ENCODE data around the gene CCDC6. TPM values are rescaled to one million over a fixed set of nuclear protein-coding genes. Genes with fewer than 3 reads are reported as not detected.

Gene CCDC6
- polyA plus RNA-seq, 1 donor (not counting 4 experiments of a cell fraction or from before 2014, with no cell fraction given): 46.5 TPM

GRCh38 chr10:59779756-59780533, 126.4 kb downstream of the CCDC6 start:
- no peaks in the 10 kb centered on the region for H3K4me1 ChIP-seq (ENCODE audit: control insufficient read depth, extremely low read depth, insufficient read depth, low read length)
- no peak for FAIRE-seq
- H4K20me1 ChIP-seq (ENCODE audit: control insufficient read depth, extremely low read depth, insufficient read depth, low read length): no peaks in the 10 kb centered on the region
- H2AFZ ChIP-seq (ENCODE audit: control insufficient read depth, low read length): no peak overlapping the region
- H3K4me2 ChIP-seq (ENCODE audit: control insufficient read depth, extremely low read depth, insufficient read depth, low read depth, low read length): no peak overlapping the region
- H3K79me2 ChIP-seq (ENCODE audit: control insufficient read depth, insufficient read depth, low read length): no peaks in the 10 kb centered on the region
- no peak overlapping the region for H3K27ac ChIP-seq (ENCODE audit: control insufficient read depth, insufficient read depth, low read length)
- H3K4me3 ChIP-seq (ENCODE audit: control insufficient read depth in 2 of 3, extremely low read depth in 1 of 3, insufficient read depth in 2 of 3, low read depth in 1 of 3, low read length in 3 of 3): no peak overlapping the region
- dilution Hi-C loops (cut with MboI; ENCODE audit: extremely low pct_ligation_motif_present, low sequenced_read_pairs): no loop called here
- H3K36me3 ChIP-seq (ENCODE audit: control insufficient read depth in 2 of 2, extremely low read depth in 1 of 2, insufficient read depth in 2 of 2, low read length in 2 of 2): no peaks in the 10 kb centered on the region
- H3K9me3 ChIP-seq (ENCODE audit: control insufficient read depth, low read depth, low read length): no peaks in the 10 kb centered on the region
- H3K9ac ChIP-seq (ENCODE audit: control insufficient read depth, extremely low read depth, insufficient read depth, low read length): no peak overlapping the region
- no peaks in the 10 kb centered on the region for H3K9me1 ChIP-seq (ENCODE audit: control insufficient read depth, extremely low read depth, insufficient read depth, low read length)
- no peak for DNase-seq (ENCODE audit: low read depth, low spot score)
- TF ChIP-seq EZH2 (IDR thresholded peaks at IDR 0.05; ENCODE audit: low read length): no peak
- TF ChIP-seq CTCF (optimal IDR thresholded peaks at IDR 0.05 in 1 of 3, IDR thresholded peaks at IDR 0.05 in 1 of 3, conservative IDR thresholded peaks at IDR 0.05 in 1 of 3; ENCODE audit: extremely low read depth in 1 of 3, insufficient read depth in 2 of 3, low read length in 3 of 3): no peak
- no peaks in the 10 kb centered on the region for H3K27me3 ChIP-seq (ENCODE audit: control insufficient read depth, extremely low read depth, insufficient read depth, low read length)

- no peaks in the 10 kb centered on the region for H3K9me3 ChIP-seq (ENCODE audit: control insufficient read depth, low read depth, low read length)
- dilution Hi-C loops (cut with MboI; ENCODE audit: extremely low pct_ligation_motif_present, low sequenced_read_pairs): no loop called here
- H3K79me2 ChIP-seq (ENCODE audit: control insufficient read depth, insufficient read depth, low read length): no peaks in the 10 kb centered on the region
- no peaks in the 10 kb centered on the region for H3K9me1 ChIP-seq (ENCODE audit: control insufficient read depth, extremely low read depth, insufficient read depth, low read length)
- TF ChIP-seq CTCF (optimal IDR thresholded peaks at IDR 0.05 in 1 of 3, IDR thresholded peaks at IDR 0.05 in 1 of 3, conservative IDR thresholded peaks at IDR 0.05 in 1 of 3; ENCODE audit: extremely low read depth in 1 of 3, insufficient read depth in 2 of 3, low read length in 3 of 3) (no peak), EZH2 (IDR thresholded peaks at IDR 0.05; ENCODE audit: low read length) (no peak)
- DNase-seq (ENCODE audit: low read depth, low spot score) (no peak), FAIRE-seq (no peak)
- H3K4me3 ChIP-seq (ENCODE audit: control insufficient read depth in 2 of 3, extremely low read depth in 1 of 3, insufficient read depth in 2 of 3, low read depth in 1 of 3, low read length in 3 of 3): no peak overlapping the region
- no peaks in the 10 kb centered on the region for H3K36me3 ChIP-seq (ENCODE audit: control insufficient read depth in 2 of 2, extremely low read depth in 1 of 2, insufficient read depth in 2 of 2, low read length in 2 of 2)
- no peaks in the 10 kb centered on the region for H4K20me1 ChIP-seq (ENCODE audit: control insufficient read depth, extremely low read depth, insufficient read depth, low read length)
- H3K27ac ChIP-seq (ENCODE audit: control insufficient read depth, insufficient read depth, low read length): no peak overlapping the region
- no peak overlapping the region for H3K4me2 ChIP-seq (ENCODE audit: control insufficient read depth, extremely low read depth, insufficient read depth, low read depth, low read length)
- H3K9ac ChIP-seq (ENCODE audit: control insufficient read depth, extremely low read depth, insufficient read depth, low read length): no peak overlapping the region
- no peaks in the 10 kb centered on the region for H3K27me3 ChIP-seq (ENCODE audit: control insufficient read depth, extremely low read depth, insufficient read depth, low read length)
- no peaks in the 10 kb centered on the region for H3K4me1 ChIP-seq (ENCODE audit: control insufficient read depth, extremely low read depth, insufficient read depth, low read length)
- no peak overlapping the region for H2AFZ ChIP-seq (ENCODE audit: control insufficient read depth, low read length)
These were observed 131.9 kb downstream of the CCDC6 start for GRCh38 chr10:59774451-59774850.

Data from keratinocyte (primary cell).